NCI-H2196 treated with DMSO at 0.1 percent for 48 hours (cell line): ENCODE data around the gene HCN1.
"Not testable (repeated sequence)": the region's sequence is repeated elsewhere in the genome, so short reads cannot be mapped to it uniquely, and the experiment has no call there.

Experiments
- DNase-seq: peaks from one replicate; lab custom pipeline; 2025; ENCODE audit not compliant: unreplicated experiment; lab: John Stamatoyannopoulos, UW

HCN1 gene

DNA sequence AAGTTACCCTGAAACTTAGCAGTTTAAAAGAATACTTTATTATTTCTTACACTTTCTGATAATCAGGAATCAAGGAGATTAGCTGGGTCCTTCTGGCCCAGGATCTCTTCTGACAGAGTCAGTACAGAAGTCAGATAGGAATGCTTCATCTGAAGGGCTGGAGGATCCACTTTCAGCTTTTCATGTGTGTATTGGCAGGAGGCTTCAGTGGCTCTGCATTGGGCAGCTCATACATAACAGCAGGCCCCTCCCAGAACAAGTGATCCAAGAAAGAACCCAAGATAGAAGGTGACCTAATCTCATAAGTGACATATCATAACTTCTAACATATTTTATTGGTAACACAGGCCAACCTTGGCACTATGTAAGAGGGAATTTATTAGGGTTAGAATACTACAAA lies 258.4 kb downstream of the HCN1 start:
- DNase-seq = no peak

DNA sequence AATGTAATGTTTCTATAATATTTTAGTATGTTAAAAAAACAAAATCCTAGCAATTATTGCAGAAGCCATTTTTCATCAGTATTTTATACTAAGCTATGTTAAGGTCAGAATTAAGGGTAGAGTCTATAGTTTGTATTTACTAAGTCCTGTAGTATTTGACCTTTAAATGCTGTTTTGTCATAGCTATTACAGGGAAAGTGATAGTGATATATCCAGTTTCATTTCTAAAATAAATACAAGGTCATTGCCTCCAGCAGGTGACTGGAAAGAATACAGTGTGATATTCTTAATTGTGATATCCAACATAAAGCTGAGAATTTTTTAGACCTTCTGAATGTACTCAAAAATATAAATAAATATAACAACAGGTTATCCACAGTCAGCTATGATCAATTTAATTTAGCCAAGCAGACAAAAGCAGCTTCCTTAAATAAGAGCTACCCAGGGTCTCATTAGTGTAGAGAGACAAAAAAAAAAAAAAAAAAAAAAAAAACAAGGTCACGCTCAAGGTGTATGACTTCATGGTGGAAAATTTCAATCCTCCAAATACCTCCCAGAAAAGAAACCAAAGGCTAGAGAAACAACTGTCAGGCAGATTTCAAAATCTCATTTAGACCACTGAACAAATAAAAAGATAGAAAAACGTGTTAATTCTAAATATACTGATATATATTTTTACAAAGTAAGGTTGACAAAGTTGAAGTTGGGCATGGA lies 278.7 kb downstream of the HCN1 start:
- no peak for DNase-seq

DNA sequence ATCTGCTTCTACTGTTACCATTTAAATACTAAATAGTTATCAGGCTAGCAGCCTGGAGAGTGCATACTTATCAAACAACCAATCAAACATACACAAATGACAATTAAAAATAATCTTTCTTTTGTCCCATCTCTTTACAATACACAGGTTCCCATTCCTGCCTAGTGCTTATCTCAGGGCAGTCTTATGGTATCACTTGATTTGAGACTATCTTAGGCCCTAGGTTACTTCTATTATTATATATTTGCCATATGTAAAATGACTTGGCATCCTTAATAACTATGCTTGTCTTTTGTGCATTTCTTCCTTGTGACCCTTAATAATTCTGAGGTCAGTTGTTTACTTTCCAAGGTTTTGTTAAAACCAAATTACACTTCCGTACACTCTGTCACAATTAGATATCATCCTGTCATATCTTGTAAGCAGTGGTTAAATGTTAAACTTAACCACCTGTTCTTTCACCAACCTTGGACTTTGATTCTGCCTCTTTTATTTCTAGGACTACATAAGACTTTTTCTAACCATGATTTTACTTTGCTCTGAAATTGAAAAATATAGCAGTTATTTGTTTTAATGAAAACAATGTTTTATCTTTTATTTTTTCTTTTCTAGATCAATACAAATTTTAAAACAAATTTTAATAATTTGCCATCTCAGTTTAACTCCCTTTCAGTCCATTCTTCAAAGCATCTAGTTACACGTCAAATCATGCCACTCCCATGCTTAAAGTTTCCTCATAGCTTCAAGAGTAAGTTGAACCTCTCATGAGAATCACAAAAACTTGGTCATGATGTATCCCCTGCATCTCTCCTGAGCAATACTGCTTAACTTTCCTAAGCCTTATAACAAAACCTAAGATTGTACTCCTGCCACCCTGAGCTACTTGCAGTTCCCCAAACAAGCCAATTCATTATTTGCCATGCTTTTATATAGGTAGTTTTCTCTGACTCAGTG lies 281.3 kb downstream of the HCN1 start:
- DNase-seq = no peak

DNA sequence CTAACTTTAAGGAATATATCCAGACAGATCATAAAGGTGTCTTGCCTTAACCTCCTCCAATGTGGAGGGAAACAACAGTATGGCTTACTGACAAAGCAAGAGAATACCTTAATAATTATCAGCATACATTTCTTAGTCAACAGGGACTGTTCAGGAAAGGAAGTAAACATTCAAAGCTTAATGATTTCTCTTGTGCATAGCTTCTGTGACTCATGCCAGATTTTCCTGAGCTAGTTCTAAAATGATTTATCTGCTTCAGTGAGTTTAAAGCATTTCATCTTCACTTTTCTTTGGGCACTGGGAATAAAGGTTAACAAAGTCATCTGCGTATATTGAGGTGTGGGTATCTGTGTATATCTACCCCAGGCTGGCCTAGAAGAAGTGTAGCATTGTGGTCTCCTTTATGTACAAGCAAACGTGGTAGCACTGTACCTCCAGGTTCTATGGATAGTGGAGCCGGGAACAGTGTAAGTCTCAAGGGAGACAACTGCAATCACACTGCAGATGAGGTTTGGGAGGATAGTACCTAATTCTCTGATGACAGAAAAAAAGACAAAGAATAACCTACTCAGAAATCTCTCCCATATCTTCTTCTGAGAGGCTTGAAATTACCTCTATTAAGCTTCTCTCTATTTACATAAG lies 284.1 kb downstream of the HCN1 start:
- no peak for DNase-seq

DNA sequence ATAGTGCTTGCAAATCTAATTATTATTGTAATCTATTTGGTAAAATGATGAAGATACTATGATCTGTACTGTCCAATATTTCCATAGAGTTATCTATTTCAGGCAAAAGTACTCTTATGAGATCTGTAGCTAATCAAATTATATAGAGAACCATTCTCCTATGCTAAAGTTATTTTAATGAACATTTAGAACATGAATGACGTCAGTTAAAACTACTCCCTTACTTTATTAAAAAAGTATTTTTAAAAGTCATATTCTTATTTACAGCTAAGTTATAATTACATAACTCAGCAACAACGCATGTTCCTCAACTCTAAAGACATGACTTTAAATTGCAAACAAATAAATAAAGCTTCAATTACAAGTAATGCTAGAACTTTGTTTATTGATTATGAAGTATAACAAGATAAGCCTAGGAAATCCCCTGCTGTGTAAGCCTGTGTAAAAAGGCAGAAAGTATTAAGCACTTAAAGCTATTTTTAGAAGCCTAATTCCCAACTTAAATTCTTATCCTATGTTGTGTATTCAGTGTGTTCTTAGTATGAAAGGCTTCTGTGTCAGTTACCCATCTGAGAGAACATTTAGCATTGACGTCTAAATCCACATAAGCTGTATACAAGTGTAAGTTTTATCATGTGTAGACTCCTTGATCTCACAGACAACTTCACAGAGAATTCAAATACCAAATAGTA lies 285.7 kb downstream of the HCN1 start:
- DNase-seq = no peak

DNA sequence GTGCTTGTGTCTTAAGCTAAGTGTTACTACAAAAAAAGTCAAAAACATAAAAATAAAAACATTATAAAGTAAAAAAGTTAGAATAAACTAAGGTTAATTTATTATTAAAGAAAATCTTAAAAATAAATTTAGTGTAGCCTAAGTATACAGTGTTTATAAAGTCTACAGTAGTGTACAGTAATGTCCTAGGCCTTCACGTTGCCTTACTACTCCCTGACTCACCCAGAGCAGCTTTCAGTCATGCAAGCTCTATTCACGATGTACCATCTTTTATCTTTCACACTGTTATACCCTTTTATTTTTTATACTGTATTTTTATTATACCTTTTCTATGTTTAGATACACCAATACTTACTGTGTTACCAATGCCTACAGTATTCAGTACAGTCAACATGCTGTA lies 288.1 kb downstream of the HCN1 start:
- no peak for DNase-seq

DNA sequence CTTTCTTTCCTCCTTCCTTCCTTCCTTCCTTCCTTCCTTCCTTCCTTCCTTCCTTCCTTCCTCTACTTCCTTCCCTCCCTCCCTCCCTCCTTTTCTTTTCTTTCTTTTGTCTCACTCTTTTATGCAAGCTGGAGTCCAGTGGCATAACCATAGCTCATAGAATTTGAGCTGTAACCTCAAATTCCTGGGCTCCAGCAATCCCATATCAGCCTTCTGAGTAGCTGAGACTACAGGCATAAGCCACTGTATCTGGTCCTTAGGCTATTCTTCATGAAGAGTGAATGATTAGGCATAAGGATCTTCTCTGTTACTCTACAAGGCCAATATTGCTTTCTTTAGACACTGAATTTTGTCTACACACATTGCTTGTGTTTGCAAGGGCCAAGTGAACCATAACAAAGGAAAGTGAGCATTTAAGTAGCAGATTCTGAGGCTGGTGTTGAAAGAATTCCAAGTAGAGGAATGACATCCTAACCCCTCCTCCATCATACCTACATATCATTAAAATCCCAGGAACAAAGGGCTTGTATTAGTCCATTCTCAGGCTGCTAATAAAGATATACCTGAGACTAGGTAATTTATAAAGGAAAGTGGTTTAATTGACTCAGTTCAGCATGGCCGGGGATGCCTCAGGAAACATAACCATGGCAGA lies 293.2 kb downstream of the HCN1 start:
- DNase-seq = no peak

DNA sequence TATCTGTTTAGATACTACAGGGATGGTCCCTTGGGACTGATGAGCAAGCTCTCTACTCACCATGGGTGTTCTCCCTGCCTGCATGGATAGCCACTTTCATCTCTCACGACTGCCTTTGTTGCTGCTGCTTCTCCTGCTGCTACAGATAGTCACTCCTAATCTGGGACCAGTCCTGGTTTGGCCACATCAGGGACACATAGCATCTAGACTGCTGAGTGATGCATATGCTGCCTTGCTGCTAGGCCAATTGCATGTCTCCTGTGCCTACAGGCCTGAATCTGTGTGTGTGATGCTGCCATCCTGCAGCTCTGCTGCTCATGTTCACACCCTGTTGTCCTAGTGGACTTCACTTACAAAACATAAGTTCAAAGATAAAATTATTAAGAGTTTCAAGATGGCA lies 297.1 kb downstream of the HCN1 start:
- no peak for DNase-seq

DNA sequence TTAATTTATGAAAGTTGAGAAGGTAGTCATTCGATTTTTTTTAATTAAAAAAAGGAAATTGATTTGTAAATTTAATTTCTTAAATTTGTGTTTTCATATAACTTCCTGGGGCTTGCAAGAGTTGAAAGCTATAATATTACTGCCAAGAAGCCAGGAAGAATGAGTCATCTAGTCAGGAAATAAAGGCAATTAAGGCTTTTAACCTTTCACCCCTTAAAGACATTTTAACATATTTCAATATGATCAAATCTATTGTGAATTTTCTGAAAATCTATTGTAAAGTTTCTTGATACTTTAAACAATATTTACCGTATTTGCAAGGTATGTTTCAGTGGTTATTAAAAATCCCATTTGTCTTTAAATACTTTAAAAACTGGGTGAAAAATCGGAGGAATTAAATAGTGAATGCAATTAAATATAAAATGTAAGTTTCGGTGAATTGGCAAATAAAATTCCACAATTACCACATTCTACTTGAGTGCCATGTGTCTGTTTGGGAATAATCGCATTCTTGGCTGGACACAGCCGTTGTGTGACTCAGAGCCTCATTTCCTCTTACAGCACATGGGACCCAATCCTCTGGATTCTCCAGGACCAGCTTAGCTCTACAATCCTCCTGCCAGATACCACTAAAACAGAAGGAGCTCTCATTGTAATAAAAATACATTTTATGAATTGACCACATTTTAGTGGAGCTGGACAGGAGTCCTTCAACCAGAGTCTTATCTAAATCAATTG lies 310.7 kb downstream of the HCN1 start:
- DNase-seq = no peak

DNA sequence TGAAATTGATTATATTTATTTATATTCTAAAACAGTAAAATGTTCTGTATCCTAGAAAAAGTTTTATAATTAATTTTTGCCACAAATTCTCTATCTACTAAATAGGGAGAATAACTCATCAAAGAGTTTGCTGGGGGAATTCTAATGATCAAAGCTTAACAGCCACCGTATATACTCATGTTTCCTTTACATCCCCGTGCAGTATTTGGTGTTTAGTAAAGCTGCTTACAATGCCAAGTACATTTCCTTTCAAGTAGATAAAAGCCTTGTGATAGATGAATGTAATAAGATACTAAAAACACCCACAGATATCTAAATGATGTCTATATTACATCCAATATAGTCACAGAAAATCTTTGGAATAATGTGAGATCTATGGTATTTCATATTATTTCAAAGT lies 312.2 kb downstream of the HCN1 start:
- DNase-seq = no peak

DNA sequence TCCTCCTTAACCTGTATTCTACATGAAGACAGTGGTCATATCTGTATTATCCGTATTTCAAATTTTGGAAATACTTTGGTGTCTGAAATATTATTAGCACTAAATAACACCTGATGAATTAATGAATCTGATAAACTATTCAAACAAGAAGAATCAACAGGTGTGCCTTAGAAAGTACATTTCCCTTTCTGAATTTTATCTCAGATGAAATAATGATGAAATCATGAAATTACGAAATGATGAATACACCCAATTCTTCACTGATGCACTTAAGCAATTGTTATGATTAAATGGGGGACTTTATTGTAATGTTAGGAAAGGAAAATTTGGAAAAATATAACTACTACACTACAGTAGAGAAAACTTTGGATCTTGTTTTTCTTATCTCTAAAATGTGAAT lies 313.6 kb downstream of the HCN1 start:
- no peak for DNase-seq

DNA sequence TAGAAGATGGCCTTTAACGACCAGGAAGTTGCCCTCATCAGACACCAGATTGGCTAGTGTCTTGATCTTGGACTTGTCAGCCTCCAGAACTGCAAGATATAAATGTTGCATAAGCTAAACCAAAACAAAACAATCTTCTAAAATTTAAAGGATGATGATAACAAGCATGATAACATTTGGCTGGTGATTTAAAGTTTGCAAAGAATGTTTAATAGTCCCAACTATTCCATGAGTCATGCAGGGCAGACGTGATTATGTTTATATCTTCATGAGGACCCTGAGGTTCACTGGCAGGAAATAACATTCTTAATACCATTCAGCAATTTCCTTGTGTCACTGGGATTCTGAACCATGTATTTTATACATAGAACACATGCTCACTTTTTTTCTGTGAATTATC lies 319.8 kb downstream of the HCN1 start:
- DNase-seq = no peak

DNA sequence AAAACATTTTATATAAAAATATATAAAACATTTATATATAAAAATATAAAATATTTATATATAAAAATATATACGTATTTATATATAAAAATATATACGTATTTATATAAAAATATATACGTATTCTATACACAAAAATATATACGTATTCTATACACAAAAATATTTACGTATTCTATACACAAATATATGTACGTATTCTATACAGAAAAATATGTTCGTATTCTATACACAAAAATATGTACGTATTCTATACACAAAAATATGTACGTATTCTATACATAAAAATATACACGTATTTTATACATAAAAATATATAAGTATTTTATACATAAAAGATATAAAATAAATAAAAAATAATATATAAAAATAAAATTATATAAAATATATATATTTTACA lies 323.6 kb downstream of the HCN1 start:
- no peak for DNase-seq

DNA sequence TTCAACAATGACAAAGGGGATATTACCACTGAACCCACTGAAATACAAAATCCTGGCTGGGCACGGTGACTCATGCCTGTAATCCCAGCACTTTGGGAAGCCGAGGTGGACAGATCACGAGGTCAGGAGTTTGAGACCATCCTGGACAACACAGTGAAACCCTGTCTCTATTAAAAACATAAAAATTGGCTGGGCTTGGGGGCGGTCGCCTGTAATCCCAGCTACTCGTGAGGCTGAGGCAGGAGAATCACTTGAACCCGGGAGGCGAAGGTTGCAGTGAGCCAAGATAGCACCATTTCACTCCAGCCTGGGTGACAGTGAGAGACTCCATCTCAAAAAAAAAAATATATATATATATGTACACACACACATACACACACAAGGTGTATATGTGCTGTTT lies 324.8 kb downstream of the HCN1 start:
- DNase-seq = not testable (repeated sequence)

DNA sequence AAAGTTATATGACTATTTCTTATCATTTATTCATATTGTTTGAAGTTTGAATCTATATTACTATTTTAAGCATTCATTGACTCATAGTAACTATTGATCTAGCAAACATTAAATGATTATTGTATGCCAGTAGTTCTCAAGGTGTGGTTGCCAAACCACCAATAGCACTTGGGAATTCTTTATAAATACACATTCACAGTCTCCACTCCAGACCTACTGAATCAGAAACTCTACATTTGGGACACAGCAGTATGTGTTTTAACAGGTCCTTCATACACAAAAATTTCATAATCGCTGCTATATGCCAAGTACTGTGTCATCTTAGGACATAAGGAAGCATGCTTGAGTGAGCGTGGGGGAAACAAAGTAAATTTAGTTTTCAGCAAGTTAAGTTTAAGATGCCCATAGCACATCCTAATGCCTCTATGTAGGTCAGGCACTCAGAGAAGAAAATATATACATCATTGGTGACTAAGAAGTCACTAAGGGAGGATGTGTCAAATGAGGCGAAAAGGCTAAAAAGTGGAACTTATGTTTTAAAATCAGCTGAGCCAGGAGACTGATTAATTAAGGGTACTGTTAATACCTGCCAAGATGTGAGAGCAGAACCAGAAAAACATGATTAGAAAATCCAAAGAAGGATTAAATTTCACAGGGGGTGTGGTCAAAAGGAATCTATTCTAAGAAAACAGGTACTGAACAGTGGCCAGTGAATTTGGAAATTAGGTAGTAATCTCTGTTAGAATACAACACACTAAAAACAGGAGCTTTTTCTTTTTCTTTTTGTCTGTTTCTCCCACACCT lies 340.8 kb downstream of the HCN1 start:
- no peak for DNase-seq

DNA sequence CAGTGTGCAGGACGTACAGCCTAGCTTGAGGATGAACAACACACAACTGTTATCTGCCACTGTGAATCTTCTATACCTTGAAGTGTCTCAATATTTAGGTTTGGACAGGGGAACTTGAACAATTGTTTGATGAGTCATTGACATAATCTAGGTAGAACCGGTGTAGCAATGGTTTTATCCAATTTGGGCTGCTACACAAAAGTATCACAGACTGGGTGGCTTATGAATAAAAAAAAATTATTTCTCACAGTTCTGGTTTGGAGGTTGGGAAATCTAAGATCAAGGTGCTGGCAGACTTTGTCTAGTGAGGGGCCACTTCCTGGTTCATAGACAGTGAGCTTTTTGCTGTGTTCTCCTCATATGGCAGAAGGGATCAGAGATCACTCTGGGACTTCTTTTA lies 359.7 kb downstream of the HCN1 start:
- DNase-seq = no peak

DNA sequence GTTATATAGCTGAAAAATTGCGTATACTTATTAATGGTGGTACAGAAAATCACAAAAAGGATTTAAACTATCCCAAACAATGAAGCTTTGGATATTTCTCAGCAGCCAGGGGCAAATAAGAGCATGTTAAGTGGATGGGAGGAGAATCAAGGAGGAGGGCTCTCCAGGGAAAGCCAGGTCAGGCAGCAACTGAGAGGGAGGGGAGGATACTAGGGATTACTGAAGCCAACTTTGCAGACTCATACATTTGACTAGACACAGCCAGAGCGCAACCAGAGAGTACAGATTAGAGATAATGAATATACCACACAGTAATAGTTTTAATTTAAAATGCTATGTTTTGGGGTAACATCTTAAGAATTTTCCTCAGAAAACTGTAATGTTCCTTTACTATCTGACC lies 360.2 kb downstream of the HCN1 start:
- DNase-seq = no peak

DNA sequence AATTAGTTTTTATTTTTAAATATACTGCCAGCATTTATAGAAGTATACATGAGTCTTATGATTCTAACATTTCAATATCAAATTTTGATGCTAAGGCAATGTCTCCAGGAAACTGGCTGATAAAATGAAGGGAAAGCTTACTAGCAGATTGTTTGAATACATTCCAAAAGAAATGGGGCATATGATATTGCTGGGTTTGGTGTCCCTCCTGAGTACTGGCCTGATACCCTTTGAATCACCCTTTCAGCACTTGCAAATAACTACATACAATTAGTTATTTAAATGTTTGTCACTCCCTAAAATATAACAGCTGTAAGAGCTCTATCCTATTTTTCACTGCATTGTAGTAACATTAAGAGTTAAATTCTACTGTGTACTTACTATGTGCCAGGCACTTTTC lies 360.8 kb downstream of the HCN1 start:
- no peak for DNase-seq

DNA sequence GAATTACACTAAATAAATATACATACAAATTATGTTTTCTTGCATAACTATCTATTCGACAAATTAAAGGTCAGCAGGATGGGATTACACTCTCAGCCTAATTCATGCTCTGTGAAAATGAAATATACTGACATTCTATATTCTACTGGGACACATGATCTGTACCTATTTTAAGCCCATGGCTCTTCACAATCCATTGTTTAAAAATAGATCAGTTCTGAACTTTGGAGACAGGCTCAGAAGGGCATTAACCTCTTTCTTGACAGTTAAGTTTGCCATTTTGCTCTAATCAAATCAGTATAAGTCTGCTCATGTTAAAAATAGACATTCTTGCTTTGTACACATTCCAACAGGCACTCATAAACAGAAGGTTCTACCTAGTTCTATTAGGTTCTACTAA lies 361.2 kb downstream of the HCN1 start:
- no peak for DNase-seq
